ENCODE results near the gene B4GALT5.

Gene B4GALT5

GRCh38 chr20:49692941-49693340 is 20.7 kb downstream of the B4GALT5 start:
- DNase-seq, result no peak
- TF ChIP-seq CTCF (IDR thresholded peaks at IDR 0.05; ENCODE audit: low read depth, low read length), result no peak
- no peaks in the 10 kb centered on the region for H3K27me3 ChIP-seq
- H3K4me1 ChIP-seq, result peaks cover 33% of the 10 kb centered on the region
- H3K36me3 ChIP-seq, result no peaks in the 10 kb centered on the region; the same call in 1 of the 2 replicates
- no peaks in the 10 kb centered on the region for H3K9me3 ChIP-seq
- no peak overlapping the region for H3K4me3 ChIP-seq (ENCODE audit: low read depth, low read length)

- Histone ChIP-seq H3K27me3 (no peaks in the 10 kb centered on the region), H3K4me1 (peaks cover 34% of the 10 kb centered on the region), H3K36me3 (no peaks in the 10 kb centered on the region; the same call in 1 of the 2 replicates), H3K9me3 (no peaks in the 10 kb centered on the region), H3K4me3 (ENCODE audit: low read depth, low read length) (no peak overlapping the region)
- DNase-seq, result no peak
- TF ChIP-seq CTCF (IDR thresholded peaks at IDR 0.05; ENCODE audit: low read depth, low read length), result no peak
Observed at GRCh38 chr20:49691818-49692568, 21.7 kb downstream of the B4GALT5 start.

- no peaks in the 10 kb centered on the region; the same call in 1 of the 2 replicates for H3K36me3 ChIP-seq
- H3K27me3 ChIP-seq, result no peaks in the 10 kb centered on the region
- TF ChIP-seq CTCF (IDR thresholded peaks at IDR 0.05; ENCODE audit: low read depth, low read length), result no peak
- H3K4me1 ChIP-seq, result peaks cover 33% of the 10 kb centered on the region
- no peaks in the 10 kb centered on the region for H3K9me3 ChIP-seq
- no peak overlapping the region for H3K4me3 ChIP-seq (ENCODE audit: low read depth, low read length)
- DNase-seq, result peak; percentile 71
Observed at GRCh38 chr20:49690899-49691620, 22.6 kb downstream of the B4GALT5 start.

GRCh38 chr20:49687595-49688567 is 25.8 kb downstream of the B4GALT5 start:
- TF ChIP-seq CTCF (IDR thresholded peaks at IDR 0.05; ENCODE audit: low read depth, low read length), result no peak
- DNase-seq, result no peak
- Histone ChIP-seq H3K9me3 (no peaks in the 10 kb centered on the region), H3K4me1 (peaks cover 37% of the 10 kb centered on the region), H3K4me3 (ENCODE audit: low read depth, low read length) (no peak overlapping the region), H3K36me3 (no peaks in the 10 kb centered on the region; the same call in 1 of the 2 replicates), H3K27me3 (no peaks in the 10 kb centered on the region)

GRCh38 chr20:49685809-49686208 is 27.9 kb downstream of the B4GALT5 start:
- Histone ChIP-seq H3K27me3 (no peaks in the 10 kb centered on the region), H3K4me1 (peaks cover 32% of the 10 kb centered on the region), H3K36me3 (no peaks in the 10 kb centered on the region; the same call in none of the 2 replicates), H3K9me3 (no peaks in the 10 kb centered on the region), H3K4me3 (ENCODE audit: low read depth, low read length) (no peak overlapping the region)
- no peak for TF ChIP-seq CTCF (IDR thresholded peaks at IDR 0.05; ENCODE audit: low read depth, low read length)
- no peak for DNase-seq

Measured in BE2C (cell line).